Heart left ventricle (tissue), 13 donors: Measurements from ENCODE around the gene DENND1B.

ENCODE experiments used
- CTCF ChIP-seq, 12 donors: fragments of 200-600 bp; sonication (generic) in 4 of 12; IDR thresholded peaks; one replicate each; pipeline versions ENCODE4 v1.5.0 to v1.8.0; 2018 to 2022; ENCODE audit warnings: antibody characterized with exemption in 12 of 12, mild to moderate bottlenecking in 5 of 12
- POLR2A ChIP-seq, 2 donors: fragments of 450-650 bp; IDR thresholded peaks; one replicate each; pipeline ENCODE4 v1.6.1; 2017; ENCODE audit warnings: antibody characterized with exemption in 2 of 2, mild to moderate bottlenecking in 2 of 2, moderate library complexity in 2 of 2
- donor health status: ischemic (EF 13 %, LVEDD 7.1; RV severe dilation, severe dysfunction).
- donor health status: DM: no; HTN: yes; CAD: no.
- donor health status: DM: no; HTN: no; CAD: no.
- donor health status: ischemic (EF 25% LVEDD 6.9; RV normal size, moderate dysfunction).
- donor health status: ischemic (EF 25% LVEDD 5.7; RV mildly dilated, moderate dysfunction).
- donor health status: ischemic (EF 35%, LVEDD 5.7; RV mildly dilated, moderate dysfunction).
- donor health status: nonischemic (EF 11% LVEDD 7.7; RV severe dilation, severe dysfunction).
- donor health status: DM: yes; HTN: yes; CAD: no.
- donor health status: PGD.
- donor health status: ischemic (EF 29% LVEDD 5.4; RV normal size, mild dysfunction).
- donor health status: nonischemic (EF 23%, LVEDD 6.1; RV moderate dilation, normal function).

- TF ChIP-seq CTCF (IDR thresholded peaks at IDR 0.05), result no peak
- TF ChIP-seq POLR2A (IDR thresholded peaks at IDR 0.05), result no peak
These were observed 207.8 kb downstream of the DENND1B start for GRCh38 chr1:197567442-197567841.
